Measurements from ENCODE around the gene ARPC1A.

DNA sequence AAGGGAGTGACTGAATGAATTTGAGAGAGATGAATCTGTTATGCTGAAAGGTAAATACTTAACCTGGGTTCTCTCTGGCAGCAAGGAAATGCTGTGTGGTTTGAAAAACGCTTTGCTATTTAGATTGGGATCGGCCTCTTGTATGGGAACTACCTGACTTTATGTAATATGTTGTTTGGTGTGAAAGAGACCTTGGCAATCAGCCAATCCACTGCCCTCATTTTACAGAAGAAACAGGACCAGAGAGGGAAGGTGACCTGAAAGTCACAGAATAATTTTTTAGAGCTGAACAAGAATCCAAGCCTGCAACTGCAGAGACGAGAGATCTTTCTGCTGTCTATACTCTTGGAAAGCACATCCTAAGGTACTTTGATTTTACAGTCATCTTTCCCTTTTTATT lies 84.1 kb downstream of the ARPC1A start:
- TF ChIP-seq, protein P1, sequence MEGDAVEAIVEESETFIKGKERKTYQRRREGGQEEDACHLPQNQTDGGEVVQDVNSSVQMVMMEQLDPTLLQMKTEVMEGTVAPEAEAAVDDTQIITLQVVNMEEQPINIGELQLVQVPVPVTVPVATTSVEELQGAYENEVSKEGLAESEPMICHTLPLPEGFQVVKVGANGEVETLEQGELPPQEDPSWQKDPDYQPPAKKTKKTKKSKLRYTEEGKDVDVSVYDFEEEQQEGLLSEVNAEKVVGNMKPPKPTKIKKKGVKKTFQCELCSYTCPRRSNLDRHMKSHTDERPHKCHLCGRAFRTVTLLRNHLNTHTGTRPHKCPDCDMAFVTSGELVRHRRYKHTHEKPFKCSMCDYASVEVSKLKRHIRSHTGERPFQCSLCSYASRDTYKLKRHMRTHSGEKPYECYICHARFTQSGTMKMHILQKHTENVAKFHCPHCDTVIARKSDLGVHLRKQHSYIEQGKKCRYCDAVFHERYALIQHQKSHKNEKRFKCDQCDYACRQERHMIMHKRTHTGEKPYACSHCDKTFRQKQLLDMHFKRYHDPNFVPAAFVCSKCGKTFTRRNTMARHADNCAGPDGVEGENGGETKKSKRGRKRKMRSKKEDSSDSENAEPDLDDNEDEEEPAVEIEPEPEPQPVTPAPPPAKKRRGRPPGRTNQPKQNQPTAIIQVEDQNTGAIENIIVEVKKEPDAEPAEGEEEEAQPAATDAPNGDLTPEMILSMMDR (IDR thresholded peaks at IDR 0.05; ENCODE audit: low read depth, low read length): no peak
- TF ChIP-seq EZH2phosphoT487 (IDR thresholded peaks at IDR 0.05; ENCODE audit: low read depth): no peak
